Heart right ventricle (tissue), 16 donors: ENCODE data around the gene CDH15. TPM values are rescaled to one million over a fixed set of nuclear protein-coding genes. Genes with fewer than 3 reads are reported as not detected.

ENCODE experiments used
- ATAC-seq, 8 donors: fragments of 200-7000 bp; cut with Tn5 transposase; one replicate each; pipeline ENCODE4 v1.9.1; 2020; ENCODE audit warnings: mild to moderate bottlenecking in 8 of 8, moderate library complexity in 8 of 8, moderate number of reproducible peaks in 1 of 8
- DNase-seq, 2 donors: peaks; one replicate each; pipeline ENCODE4 v3.0.0-alpha.2; 2020
- H3K27ac ChIP-seq, 10 donors: fragments of 200-600 bp; sonication (generic) in 2 of 10; one replicate each; pipeline versions ENCODE4 v1.5.0 to v1.8.0; 2020 to 2022; ENCODE audit warnings: mild to moderate bottlenecking in 3 of 10
- H3K27me3 ChIP-seq, 7 donors: fragments of 200-600 bp; one replicate each; pipeline ENCODE4 v1.8.0; 2021 to 2022; ENCODE audit warnings: mild to moderate bottlenecking in 2 of 7
- H3K36me3 ChIP-seq, 9 donors: fragments of 200-600 bp; sonication (generic) in 1 of 9; one replicate each; pipeline versions ENCODE4 v1.5.0 to v1.8.0; 2020 to 2022; ENCODE audit warnings: mild to moderate bottlenecking in 2 of 9
- H3K4me1 ChIP-seq, 9 donors: fragments of 200-600 bp; sonication (generic) in 1 of 9; one replicate each; pipeline versions ENCODE4 v1.5.0 to v1.8.0; 2020 to 2022; ENCODE audit warnings: mild to moderate bottlenecking in 4 of 9
- H3K4me3 ChIP-seq, 10 donors: fragments of 200-600 bp; sonication (generic) in 2 of 10; one replicate each; pipeline versions ENCODE4 v1.5.0 to v1.8.0; 2020 to 2022; ENCODE audit warnings: mild to moderate bottlenecking in 7 of 10, moderate library complexity in 2 of 10
- H3K9me3 ChIP-seq, 11 donors: fragments of 200-600 bp in 10 of 11; sonication (generic) in 2 of 11; one replicate each; pipeline versions ENCODE4 v1.5.0 to v1.8.0; 2013 to 2022; ENCODE audit warnings: mild to moderate bottlenecking in 2 of 11, control low read depth in 1 of 11, moderate library complexity in 1 of 11
- WGBS, 2 donors: extraction: QIAGEN DNeasy Blood & Tissue Kit; methylation state at CpG; one replicate each; pipeline ENCODE4 v1.1.7; 2013; ENCODE audit warnings: inconsistent platforms in 1 of 2; 5-methylcytosine and 5-hydroxymethylcytosine counted together
- intact Hi-C, 10 donors: fragments of 100-400 bp; cut with DNase I; formaldehyde crosslinking; loops; one replicate each; pipeline versions ENCODE4 v1.11.1 to v1.14.2; 2022
- polyA plus RNA-seq, 2 donors: library from polyadenylated mRNA; stranded (reverse); fragments of 200-250 nt; gene quantifications; one replicate each; pipeline ENCODE4 v1.2.3, GENCODE V29; 2013
- total RNA-seq, 10 donors: library from RNA; stranded (reverse); fragmentation: NEBNext Ultra II Directional in 3 of 10; extraction: Animal tissue kit (Norgen Biotek cat#: 25700) in 3 of 10; gene quantifications; one replicate each; pipeline versions ENCODE4 v1.2.1 to v1.2.4, GENCODE V29; 2021 to 2023
- TF ChIP-seq, protein P1 (sequence below), 9 donors: fragments of 200-600 bp; sonication (generic) in 2 of 9; IDR thresholded peaks; one replicate each; pipeline versions ENCODE4 v1.5.0 to v1.8.0; 2021 to 2022; ENCODE audit warnings: antibody characterized with exemption in 9 of 9, mild to moderate bottlenecking in 5 of 9, moderate library complexity in 1 of 9
- donor health status: Arrhythmogenic right ventricular cardiomyopathy.
- donor health status: ischemic (EF 13 %, LVEDD 7.1; RV severe dilation, severe dysfunction).
- donor health status: healthy with polysubstance abuse.
- donor health status: DM: no; HTN: yes; CAD: no.
- donor health status: DM: no; HTN: no; CAD: no.
- donor health status: ischemic (EF 25% LVEDD 6.9; RV normal size, moderate dysfunction).
- donor health status: ischemic (EF 25% LVEDD 5.7; RV mildly dilated, moderate dysfunction).
- donor health status: healthy.
- donor health status: DM: yes; HTN: yes; CAD: no.
- donor health status: Ischemic cardiomyopathy.
- donor health status: ischemic (EF 35%, LVEDD 5.7; RV mildly dilated, moderate dysfunction).
- donor health status: nonischemic (EF 11% LVEDD 7.7; RV severe dilation, severe dysfunction).
- donor health status: DM: yes; HTN: yes; CAD: no.
- donor health status: PGD.
- donor health status: ischemic (EF 29% LVEDD 5.4; RV normal size, mild dysfunction).
- donor health status: nonischemic (EF 23%, LVEDD 6.1; RV moderate dilation, normal function).

CDH15 gene
- total and polyA plus RNA-seq, 12 donors: 0.08 to 0.45 (median 0.16) TPM; not detected in 9

- no peaks in the 10 kb centered on the region for H3K36me3 ChIP-seq
- H3K9me3 ChIP-seq: peaks cover 0 to 7% (median 0%) of the 10 kb centered on the region in 11 donors
- H3K4me3 ChIP-seq: no peak overlapping the region
- 60 to 63% methylated on average over 12 of the region's 12 CpGs for WGBS, 2 donors
- DNase-seq (no peak), ATAC-seq (no peak)
- no peak overlapping the region for H3K27ac ChIP-seq
- TF ChIP-seq, protein P1, sequence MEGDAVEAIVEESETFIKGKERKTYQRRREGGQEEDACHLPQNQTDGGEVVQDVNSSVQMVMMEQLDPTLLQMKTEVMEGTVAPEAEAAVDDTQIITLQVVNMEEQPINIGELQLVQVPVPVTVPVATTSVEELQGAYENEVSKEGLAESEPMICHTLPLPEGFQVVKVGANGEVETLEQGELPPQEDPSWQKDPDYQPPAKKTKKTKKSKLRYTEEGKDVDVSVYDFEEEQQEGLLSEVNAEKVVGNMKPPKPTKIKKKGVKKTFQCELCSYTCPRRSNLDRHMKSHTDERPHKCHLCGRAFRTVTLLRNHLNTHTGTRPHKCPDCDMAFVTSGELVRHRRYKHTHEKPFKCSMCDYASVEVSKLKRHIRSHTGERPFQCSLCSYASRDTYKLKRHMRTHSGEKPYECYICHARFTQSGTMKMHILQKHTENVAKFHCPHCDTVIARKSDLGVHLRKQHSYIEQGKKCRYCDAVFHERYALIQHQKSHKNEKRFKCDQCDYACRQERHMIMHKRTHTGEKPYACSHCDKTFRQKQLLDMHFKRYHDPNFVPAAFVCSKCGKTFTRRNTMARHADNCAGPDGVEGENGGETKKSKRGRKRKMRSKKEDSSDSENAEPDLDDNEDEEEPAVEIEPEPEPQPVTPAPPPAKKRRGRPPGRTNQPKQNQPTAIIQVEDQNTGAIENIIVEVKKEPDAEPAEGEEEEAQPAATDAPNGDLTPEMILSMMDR (IDR thresholded peaks at IDR 0.05): no peak
- peaks cover 0 to 18% (median 0%) of the 10 kb centered on the region in 7 donors for H3K27me3 ChIP-seq
- H3K4me1 ChIP-seq: peaks cover 0 to 25% (median 19%) of the 10 kb centered on the region in 9 donors
- intact Hi-C loops: loop anchor here in 2 of 10 donors (5.0 kb wide), 2 partner anchors 263 to 318 kb away; partner anchors contain the start of genes RPL13 (in 1 of the 2) and SPG7 (in 1 of the 2)
Measured at GRCh38 chr16:89244754-89245153, 73.2 kb downstream of the CDH15 start.

Other genes starting within 250 kb of the CDH15 start
- gene CBFA2T3, start 194.5 kb upstream of the CDH15 start, total RNA-seq: 10 to 100 TPM in 2 of 10 donors, 1 to 10 TPM in 8; 3.1 to 14.9 (median 6.1) TPM
- 10 to 100 TPM in 1 of 2 donors, 1 to 10 TPM in 1; 6.0 to 17.6 TPM for gene CBFA2T3, start 194.5 kb upstream of the CDH15 start, polyA plus RNA-seq
- gene ACSF3, start 77.9 kb upstream of the CDH15 start, total RNA-seq: 10 to 100 TPM; 11.0 to 22.5 (median 17.8) TPM
- 10 to 100 TPM; 14.7 to 36.9 TPM for gene ACSF3, start 77.9 kb upstream of the CDH15 start, polyA plus RNA-seq
- under 1 TPM in 1 of 10 donors, not detected in 9; 0.36 TPM for gene SLC22A31, start 28.8 kb downstream of the CDH15 start, total RNA-seq
- under 1 TPM in 1 of 2 donors, not detected in 1; 0.20 TPM for gene SLC22A31, start 28.8 kb downstream of the CDH15 start, polyA plus RNA-seq
- 10 to 100 TPM in 2 of 10 donors, 1 to 10 TPM in 8; 5.9 to 11.3 (median 8.8) TPM for gene ZNF778, start 46.0 kb downstream of the CDH15 start, total RNA-seq
- 1 to 10 TPM; 1.7 to 1.8 TPM for gene ZNF778, start 46.0 kb downstream of the CDH15 start, polyA plus RNA-seq